Liver (tissue), 9 donors: ENCODE data around the gene DNAAF8. TPM values are rescaled to one million over a fixed set of nuclear protein-coding genes. Genes with fewer than 3 reads are reported as not detected.

Experiments
- DNase-seq: peaks from one replicate; pipeline ENCODE4 v3.0.0-alpha.2; 2017; ENCODE audit warnings: low spot score
- H3K27ac ChIP-seq, 2 donors: one replicate each; pipeline ENCODE4 v1.7.0; 2013; ENCODE audit warnings: inconsistent platforms in 2 of 2, low read length in 2 of 2, control low read depth in 1 of 2, low read depth in 1 of 2, mild to moderate bottlenecking in 1 of 2
- H3K27me3 ChIP-seq, 4 donors: one replicate each; pipeline versions ENCODE4 v1.6.1 to v1.7.0; 2013; ENCODE audit warnings: low read length in 3 of 4, inconsistent platforms in 1 of 4, mild to moderate bottlenecking in 1 of 4, moderate library complexity in 1 of 4; ENCODE audit not compliant: control insufficient read depth in 4 of 4, insufficient read depth in 4 of 4
- H3K36me3 ChIP-seq, 4 donors: one replicate each; pipeline versions ENCODE4 v1.6.1 to v1.7.0; 2013; ENCODE audit warnings: low read length in 3 of 4, mild to moderate bottlenecking in 3 of 4, low read depth in 1 of 4, moderate library complexity in 1 of 4; ENCODE audit not compliant: control insufficient read depth in 4 of 4, insufficient read depth in 3 of 4
- H3K4me1 ChIP-seq, 4 donors: one replicate each; pipeline versions ENCODE4 v1.6.1 to v1.7.0; 2013; ENCODE audit warnings: low read length in 3 of 4, mild to moderate bottlenecking in 3 of 4, moderate library complexity in 1 of 4; ENCODE audit not compliant: control insufficient read depth in 4 of 4, insufficient read depth in 4 of 4
- H3K4me3 ChIP-seq, 3 donors: one replicate each; pipeline versions ENCODE4 v1.6.1 to v1.7.0; 2013; ENCODE audit warnings: low read length in 3 of 3, control low read depth in 1 of 3, low read depth in 1 of 3, mild to moderate bottlenecking in 1 of 3
- H3K9ac ChIP-seq, 2 donors: one replicate each; pipeline ENCODE4 v1.7.0; 2013; ENCODE audit warnings: low read length in 2 of 2, mild to moderate bottlenecking in 2 of 2, moderate library complexity in 2 of 2, control low read depth in 1 of 2, low read depth in 1 of 2
- H3K9me3 ChIP-seq, 4 donors: one replicate each; pipeline versions ENCODE4 v1.6.1 to v1.7.0; 2013; ENCODE audit warnings: low read length in 3 of 4; ENCODE audit not compliant: control insufficient read depth in 4 of 4
- ATF3 ChIP-seq: IDR thresholded peaks from 2 replicates; pipeline ENCODE4 v1.6.1; 2016; ENCODE audit warnings: antibody characterized with exemption
- CTCF ChIP-seq: fragments of 150-350 bp; IDR thresholded peaks from 2 replicates; pipeline ENCODE4 v1.5.1; 2017; ENCODE audit warnings: improper control_type of control experiment, low read depth, low read length; ENCODE audit not compliant: missing input control
- EGR1 ChIP-seq, 2 donors: IDR thresholded peaks; 2 replicates each; pipeline ENCODE4 v1.6.1; 2016 to 2018; ENCODE audit warnings: antibody characterized with exemption in 2 of 2, low read depth in 2 of 2
- FOXA1 ChIP-seq: IDR thresholded peaks from 2 replicates; pipeline ENCODE4 v1.6.1; 2016; ENCODE audit warnings: antibody characterized with exemption
- FOXA2 ChIP-seq: IDR thresholded peaks from 2 replicates; pipeline ENCODE4 v1.6.1; 2016; ENCODE audit warnings: antibody characterized with exemption
- GABPA ChIP-seq, 2 donors: IDR thresholded peaks in 1 of 2; conservative IDR thresholded peaks in 1 of 2; 2 replicates each; pipeline ENCODE4 v1.6.1; 2016; ENCODE audit warnings: antibody characterized with exemption in 2 of 2, mild to moderate bottlenecking in 1 of 2, moderate library complexity in 1 of 2
- HNF4A ChIP-seq, 2 donors: conservative IDR thresholded peaks; 2 replicates each; pipeline ENCODE4 v1.6.1; 2016; ENCODE audit warnings: antibody characterized with exemption in 2 of 2, mild to moderate bottlenecking in 2 of 2
- HNF4G ChIP-seq: IDR thresholded peaks from 2 replicates; pipeline ENCODE4 v1.6.1; 2016; ENCODE audit warnings: antibody characterized with exemption
- JUND ChIP-seq, 2 donors: IDR thresholded peaks; 2 replicates each; pipeline ENCODE4 v1.6.1; 2016; ENCODE audit warnings: antibody characterized with exemption in 2 of 2
- MAX ChIP-seq: IDR thresholded peaks from 2 replicates; pipeline ENCODE4 v1.6.1; 2016; ENCODE audit warnings: antibody characterized with exemption
- NR2F2 ChIP-seq: IDR thresholded peaks from 2 replicates; pipeline ENCODE4 v1.6.1; 2016; ENCODE audit warnings: antibody characterized with exemption
- RAD21 ChIP-seq, 2 donors: IDR thresholded peaks; 2 replicates each; pipeline ENCODE4 v1.6.1; 2016; ENCODE audit warnings: antibody characterized with exemption in 2 of 2, mild to moderate bottlenecking in 2 of 2
- REST ChIP-seq: IDR thresholded peaks from 2 replicates; pipeline ENCODE4 v1.6.1; 2016; ENCODE audit warnings: antibody characterized with exemption, mild to moderate bottlenecking
- RXRA ChIP-seq, 2 donors: IDR thresholded peaks; 2 replicates each; pipeline ENCODE4 v1.6.1; 2017 to 2018; ENCODE audit warnings: antibody characterized with exemption in 2 of 2, mild to moderate bottlenecking in 1 of 2
- SP1 ChIP-seq: IDR thresholded peaks from 2 replicates; pipeline ENCODE4 v1.6.1; 2018; ENCODE audit warnings: antibody characterized with exemption, mild to moderate bottlenecking
- TAF1 ChIP-seq: conservative IDR thresholded peaks from 2 replicates; pipeline ENCODE4 v1.6.1; 2016; ENCODE audit warnings: antibody characterized with exemption, mild to moderate bottlenecking
- YY1 ChIP-seq: IDR thresholded peaks from 2 replicates; pipeline ENCODE4 v1.6.1; 2016; ENCODE audit warnings: antibody characterized with exemption, mild to moderate bottlenecking
- ZBTB33 ChIP-seq: IDR thresholded peaks from 2 replicates; pipeline ENCODE4 v1.6.1; 2016; ENCODE audit warnings: antibody characterized with exemption
- WGBS: extraction: QIAGEN DNeasy Blood & Tissue Kit; methylation state at CpG from one replicate; pipeline ENCODE4 v1.1.7; 2013; 5-methylcytosine and 5-hydroxymethylcytosine counted together
- polyA plus RNA-seq, 2 donors: library from polyadenylated mRNA; stranded (reverse) in 1 of 2; unstranded in 1 of 2; fragments of 200-250 nt in 1 of 2; fragments of >200 nt in 1 of 2; fragmentation: Nextera tagmentation in 1 of 2; extraction: Ambion mirVana in 1 of 2; gene quantifications; one replicate each; pipeline versions ENCODE4 v1.2.1 to v1.2.3, GENCODE V29; 2013 to 2015
- total RNA-seq, 2 donors: library from RNA; depleted of rRNA; stranded (reverse); fragments of >200 nt; gene quantifications; one replicate each; pipeline ENCODE4 v1.2.3, GENCODE V29; 2014
- donor health status: healthy.
- donor health status: healthy.
- donor health status: healthy.
- donor health status: healthy.
- donor health status: healthy.

Gene DNAAF8
- total and polyA plus RNA-seq, 4 donors: 0.33 to 0.75 (median 0.56) TPM

- TF ChIP-seq REST: no peak
- TF ChIP-seq SP1: no peak
- TF ChIP-seq YY1: no peak
Measured at GRCh38 chr16:4752351-4753100, 18.2 kb downstream of the DNAAF8 start (continued).

GRCh38 chr16:4753227-4753626 lies 18.9 kb downstream of the DNAAF8 start:
- WGBS: 83% methylated on average over 11 of the region's 11 CpGs

More at GRCh38 chr16:4753227-4753626, 18.9 kb downstream of the DNAAF8 start:
- Histone ChIP-seq H3K9ac (no peak overlapping the region), H3K4me1 (no peaks in the 10 kb centered on the region), H3K36me3 (peaks cover 16 to 57% (median 24%) of the 10 kb centered on the region in 4 donors), H3K4me3 (no peak overlapping the region), H3K27ac (no peak overlapping the region), H3K9me3 (peaks cover 0 to 3% (median 0%) of the 10 kb centered on the region in 4 donors), H3K27me3 (no peaks in the 10 kb centered on the region)
- no peak for DNase-seq
- TF ChIP-seq RAD21 (IDR thresholded peaks at IDR 0.05): no peak
- TF ChIP-seq FOXA2: no peak
- no peak for TF ChIP-seq YY1
- no peak for TF ChIP-seq TAF1
- no peak for TF ChIP-seq RXRA (IDR thresholded peaks at IDR 0.05)
- no peak for TF ChIP-seq ATF3
- no peak for TF ChIP-seq REST
- no peak for TF ChIP-seq SP1
- no peak for TF ChIP-seq HNF4G
- TF ChIP-seq HNF4A (conservative IDR thresholded peaks at IDR 0.05): no peak
- no peak for TF ChIP-seq GABPA (IDR thresholded peaks at IDR 0.05 in 1 of 2, conservative IDR thresholded peaks at IDR 0.05 in 1 of 2)
- TF ChIP-seq FOXA1: no peak
- TF ChIP-seq NR2F2: no peak
- TF ChIP-seq JUND (IDR thresholded peaks at IDR 0.05): no peak
- no peak for TF ChIP-seq EGR1 (IDR thresholded peaks at IDR 0.05; ENCODE audit: low read depth in 2 of 2)
- TF ChIP-seq ZBTB33: no peak
- no peak for TF ChIP-seq CTCF
- TF ChIP-seq MAX: no peak
